AG08395 (cell line): ENCODE data around the gene HNF4A.
"Not testable (repeated sequence)": the region's sequence is repeated elsewhere in the genome, so short reads cannot be mapped to it uniquely, and the experiment has no call there.

ENCODE experiments used
- DNase-seq: peaks from one replicate; pipeline ENCODE4 v3.0.0; 2012; ENCODE audit warnings: mixed read lengths, low spot score

HNF4A gene

GRCh38 chr20:44345941-44346340, 9.6 kb upstream of the HNF4A start:
- DNase-seq = not testable (repeated sequence)

GRCh38 chr20:44348168-44348659, 7.3 kb upstream of the HNF4A start:
- DNase-seq = no peak

- DNase-seq = no peak
These were observed 6.2 kb upstream of the HNF4A start for GRCh38 chr20:44349349-44349748.

DNA sequence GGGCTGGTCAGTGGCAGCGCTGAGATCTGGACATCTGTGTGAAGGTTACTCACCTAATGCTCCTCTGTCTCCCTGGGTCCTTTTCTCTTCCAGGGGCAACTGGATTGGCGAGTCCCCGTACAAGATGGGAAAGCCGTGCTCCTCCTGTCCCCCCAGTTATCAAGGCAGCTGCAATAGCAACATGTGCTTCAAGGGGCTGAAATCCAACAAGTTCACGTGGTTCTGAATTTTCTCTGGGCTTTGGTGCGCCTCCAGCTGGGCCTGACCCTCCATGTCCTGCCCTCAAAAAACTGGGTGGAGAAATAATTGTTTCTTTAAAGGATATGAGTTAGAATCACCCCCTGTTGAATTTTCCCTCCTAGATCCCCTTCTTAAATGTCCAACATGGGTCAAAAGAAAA, 4.9 kb upstream of the HNF4A start:
- no peak for DNase-seq

DNA sequence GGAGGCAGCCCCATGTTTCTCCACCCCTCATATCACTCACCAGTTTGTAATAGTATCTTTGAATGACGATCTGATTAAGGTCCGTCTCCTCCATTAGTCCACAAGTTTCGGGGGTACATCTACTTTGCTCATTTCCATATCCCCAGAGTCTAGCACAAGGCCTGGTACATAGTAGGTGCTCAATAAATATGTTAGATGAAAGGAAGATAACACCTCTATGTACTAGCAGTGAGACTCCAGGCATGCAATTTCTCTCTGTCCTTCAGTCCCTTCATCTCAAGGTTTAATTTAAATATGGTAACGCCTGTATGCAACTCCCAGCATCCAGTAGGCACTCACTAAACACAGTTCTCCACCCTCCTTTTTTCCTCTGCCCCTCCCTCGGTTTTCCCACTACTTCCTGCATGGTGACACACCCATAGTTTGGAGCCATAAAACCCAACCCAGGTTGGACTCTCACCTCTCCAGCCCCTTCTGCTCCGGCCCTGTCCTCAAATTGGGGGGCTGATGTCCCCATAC, 461 bp upstream of the HNF4A start:
- DNase-seq = no peak

DNA sequence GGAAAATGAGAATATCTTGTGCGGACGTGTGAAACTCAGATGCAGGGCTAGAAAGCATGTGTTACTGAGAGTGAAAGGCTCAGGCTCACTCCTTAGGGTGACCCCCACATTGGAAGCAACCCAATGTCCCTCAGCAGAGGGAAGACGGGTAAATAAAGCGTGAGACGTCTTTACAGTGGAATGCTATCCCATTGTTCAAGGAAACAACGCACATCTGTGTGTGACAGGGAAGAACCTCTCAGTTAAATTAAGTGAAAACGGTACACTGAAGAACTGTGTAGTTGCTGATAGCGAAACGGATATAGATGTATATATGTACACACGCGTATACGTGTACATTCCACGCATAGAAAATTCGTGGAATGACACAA, 839 bp downstream of the HNF4A start:
- no peak for DNase-seq

GRCh38 chr20:44357020-44357419, 1.5 kb downstream of the HNF4A start:
- no peak for DNase-seq

GRCh38 chr20:44357555-44358125, 2.1 kb downstream of the HNF4A start:
- DNase-seq = no peak

- DNase-seq = no peak
These were observed 3.3 kb downstream of the HNF4A start for GRCh38 chr20:44358776-44359175.

DNA sequence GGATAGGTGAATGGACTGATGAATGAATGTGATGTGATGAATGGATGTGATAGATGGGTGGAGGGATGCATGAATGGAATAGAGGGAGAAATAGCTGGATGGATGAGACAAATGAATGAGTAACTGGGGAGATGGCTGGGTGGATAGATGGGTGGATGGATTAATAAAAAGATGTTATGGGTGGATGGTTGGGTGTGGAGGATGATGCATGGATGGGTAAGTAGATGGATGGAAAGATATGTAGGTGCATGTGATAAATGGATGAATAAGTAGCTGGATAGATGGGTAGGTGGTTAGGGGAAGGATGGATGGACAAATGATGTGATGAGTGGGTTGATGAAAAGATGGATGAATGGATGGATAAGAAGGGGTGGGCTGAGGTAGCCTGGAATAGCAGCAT, 4.7 kb downstream of the HNF4A start:
- no peak for DNase-seq

DNA sequence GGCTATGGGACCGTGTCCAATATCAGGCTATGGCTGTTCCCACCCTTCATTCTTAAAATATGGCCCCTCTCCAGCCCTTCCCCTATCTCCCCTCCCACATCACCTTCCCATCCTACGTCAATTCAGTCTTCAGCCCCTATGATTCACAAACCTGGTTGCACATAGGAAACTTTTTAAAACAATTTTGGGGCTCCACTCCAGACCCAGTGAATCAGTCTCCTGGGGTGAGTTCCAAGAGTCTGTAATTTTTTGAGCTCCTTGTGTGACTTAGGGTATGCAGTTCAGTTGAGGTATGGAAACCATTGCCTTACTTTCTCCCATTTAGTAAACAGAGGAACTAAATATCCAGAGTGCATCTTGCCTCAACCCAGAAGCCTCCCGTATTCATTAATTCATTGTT, 5.5 kb downstream of the HNF4A start:
- no peak for DNase-seq

GRCh38 chr20:44362466-44362940, 7.0 kb downstream of the HNF4A start:
- no peak for DNase-seq

DNA sequence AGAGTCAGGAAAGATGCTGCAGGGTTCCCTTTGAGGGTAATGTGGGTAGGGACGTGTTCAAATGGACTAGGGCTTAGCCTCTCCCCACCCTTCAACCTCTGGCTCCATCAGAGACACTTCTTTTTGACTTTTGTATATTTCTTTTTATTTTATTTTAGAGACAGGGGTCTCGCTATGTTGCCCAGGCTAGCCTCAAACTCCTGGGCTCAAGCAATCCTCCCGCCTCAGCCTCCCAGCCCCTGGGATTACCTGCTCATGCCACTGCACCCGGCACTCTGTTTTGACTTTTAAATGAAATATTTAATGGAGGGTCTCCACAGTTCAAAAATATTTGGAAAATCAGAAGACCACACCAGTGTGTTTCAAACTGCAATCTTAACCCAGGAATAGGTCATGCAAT, 8.6 kb downstream of the HNF4A start:
- DNase-seq = no peak

DNA sequence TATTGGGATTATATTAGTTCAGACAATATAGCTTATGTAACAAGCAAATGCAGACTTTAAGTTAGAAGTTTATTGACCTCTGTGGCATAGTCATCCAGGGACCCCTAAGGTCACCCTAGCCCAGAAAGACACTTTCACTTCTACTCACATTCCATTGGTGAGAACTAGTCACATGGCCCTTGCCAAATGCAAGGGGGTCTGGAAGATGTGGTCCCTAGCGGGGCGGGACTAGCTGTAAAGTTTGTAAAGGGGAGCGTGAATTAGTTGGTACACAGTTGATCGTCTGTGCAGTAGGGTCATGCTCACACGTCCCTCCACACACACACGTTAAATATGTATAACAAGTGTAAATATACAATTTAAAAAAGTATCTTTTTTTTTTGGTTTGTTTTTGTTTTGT, 9.3 kb downstream of the HNF4A start:
- DNase-seq = no peak

DNA sequence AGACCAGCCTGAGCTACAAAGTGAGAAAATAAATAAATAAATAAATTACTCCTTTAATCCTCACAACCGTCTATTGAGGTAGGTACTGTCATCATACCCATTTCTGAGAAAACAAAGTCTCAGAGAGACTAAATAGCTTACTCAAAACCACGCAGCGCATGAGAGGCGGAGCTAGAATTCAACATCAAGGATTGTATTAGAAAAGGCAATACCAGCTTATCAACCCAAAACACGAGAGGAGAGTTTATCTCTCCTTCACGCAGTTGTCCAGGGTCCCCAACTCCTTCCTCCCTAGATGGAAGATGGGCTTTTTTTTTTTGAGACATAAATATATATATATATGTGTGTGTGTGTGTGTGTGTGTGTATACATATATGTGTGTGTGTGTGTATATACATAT, 12.2 kb downstream of the HNF4A start:
- DNase-seq = no peak

DNA sequence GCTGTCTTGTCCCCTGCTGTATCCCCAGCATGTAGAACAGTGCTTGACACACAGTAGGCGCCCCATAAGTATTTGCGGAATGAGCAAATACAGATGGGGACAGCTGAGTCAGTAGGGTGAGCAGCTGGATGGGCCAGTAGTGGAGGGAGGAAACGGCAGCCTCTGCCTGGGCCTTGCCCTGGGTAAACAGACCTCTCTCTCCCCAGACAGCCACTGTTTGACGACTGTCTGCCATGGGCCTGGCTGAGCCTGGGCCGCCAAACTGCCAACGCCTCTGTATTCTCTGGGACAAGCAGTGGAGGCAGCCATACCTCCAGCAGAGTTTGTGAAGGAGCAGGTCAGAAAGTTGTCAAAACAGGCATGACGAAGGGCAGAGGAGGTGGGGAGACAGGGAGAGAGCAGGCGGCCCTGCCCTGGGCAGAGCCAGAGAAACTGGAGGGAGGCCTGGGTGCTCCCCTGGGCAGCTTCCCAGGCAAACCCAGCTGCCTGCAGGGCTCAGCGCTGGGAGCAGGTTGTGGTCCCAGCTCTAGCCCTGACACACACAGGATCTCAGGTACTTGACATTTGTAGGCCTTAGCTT, 15.2 kb downstream of the HNF4A start:
- DNase-seq = no peak

DNA sequence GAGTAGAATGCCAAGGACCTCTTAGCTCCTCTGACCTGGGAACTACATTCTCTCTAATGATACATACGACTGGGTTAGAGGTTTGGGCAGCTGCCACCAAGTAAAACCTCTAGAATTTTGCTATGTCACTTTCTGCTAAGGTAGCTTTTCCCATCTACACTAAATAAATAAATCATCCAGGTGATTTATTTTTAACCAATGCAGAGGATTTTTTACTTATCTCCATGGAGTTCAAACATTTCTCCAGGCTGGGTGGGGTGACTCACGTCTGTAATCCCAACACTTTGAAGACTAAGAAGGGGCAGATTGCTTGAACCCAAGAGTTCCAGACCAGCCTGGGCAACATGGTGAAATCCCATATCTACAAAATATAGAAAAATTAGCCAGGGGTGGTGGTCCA, 27.1 kb downstream of the HNF4A start:
- no peak for DNase-seq

- peak; percentile 57 for DNase-seq
These were observed 29.0 kb downstream of the HNF4A start for GRCh38 chr20:44384423-44385027.

- peak; percentile 79 for DNase-seq
These were observed 33.0 kb downstream of the HNF4A start for GRCh38 chr20:44388466-44389023.

GRCh38 chr20:44389871-44390270, 34.4 kb downstream of the HNF4A start:
- no peak for DNase-seq

GRCh38 chr20:44390280-44390679, 34.8 kb downstream of the HNF4A start:
- DNase-seq = no peak

GRCh38 chr20:44392088-44392775, 36.7 kb downstream of the HNF4A start:
- DNase-seq = no peak
